ENCODE measurements around the gene PRND. TPM values are rescaled to one million over a fixed set of nuclear protein-coding genes. Genes with fewer than 3 reads are reported as not detected.
"Not testable (repeated sequence)": the region's sequence is repeated elsewhere in the genome, so short reads cannot be mapped to it uniquely, and the experiment has no call there.

PRND gene
- total RNA-seq, 1 experiment from 2014 or later = 0.04 TPM

GRCh38 chr20:4772132-4772531 lies 50.4 kb downstream of the PRND start:
- Histone ChIP-seq H3K4me2 (ENCODE audit: insufficient read depth, insufficient read length, low read length) (no peak overlapping the region), H3K23ac (ENCODE audit: insufficient read length, low read depth, low read length) (no peak overlapping the region), H2BK15ac (ENCODE audit: low read depth, low read length) (no peak overlapping the region), H2BK120ac (ENCODE audit: low read depth, low read length, poor library complexity, severe bottlenecking) (no peak overlapping the region), H3K23me2 (ENCODE audit: insufficient read length, low read depth, low read length, poor library complexity, severe bottlenecking) (no peaks in the 10 kb centered on the region), H3K79me2 (ENCODE audit: insufficient read depth, low read length) (no peaks in the 10 kb centered on the region), H3K27ac (ENCODE audit: insufficient read length, low read depth, low read length) (no peak overlapping the region), H4K5ac (ENCODE audit: insufficient read length, low read depth, low read length) (no peak overlapping the region), H3K56ac (ENCODE audit: insufficient read length, low read depth, low read length) (no peak overlapping the region), H3K27me3 (ENCODE audit: insufficient read depth, low read length) (no peaks in the 10 kb centered on the region), H2AK5ac (ENCODE audit: insufficient read length, low read length) (no peak overlapping the region), H2BK12ac (ENCODE audit: insufficient read length, low read depth, low read length) (no peak overlapping the region), H4K91ac (ENCODE audit: insufficient read length, low read depth, low read length) (no peak overlapping the region), H3K9me3 (ENCODE audit: control insufficient read depth, low read depth, low read length) (peaks cover 11% of the 10 kb centered on the region), H2BK5ac (ENCODE audit: insufficient read length, low read length) (no peak overlapping the region), H3T11ph (ENCODE audit: low read length) (no peak overlapping the region), H3K18ac (ENCODE audit: insufficient read length, low read depth, low read length) (no peak overlapping the region), H4K8ac (replicated peaks; ENCODE audit: insufficient read length, low read depth, low read length) (no peak overlapping the region), H3K79me1 (ENCODE audit: insufficient read depth, low read depth, low read length, poor library complexity, severe bottlenecking) (no peaks in the 10 kb centered on the region), H2AFZ (ENCODE audit: low read length) (no peak overlapping the region), H2BK20ac (ENCODE audit: low read depth, low read length, poor library complexity, severe bottlenecking) (no peak overlapping the region), H3K9ac (ENCODE audit: extremely low read depth, insufficient read length, low read length) (no peak overlapping the region), H3K4me1 (ENCODE audit: insufficient read depth, low read length) (no peaks in the 10 kb centered on the region), H3K14ac (ENCODE audit: insufficient read depth, low read length) (no peak overlapping the region), H4K20me1 (ENCODE audit: control insufficient read depth, insufficient read depth, insufficient read length) (no peaks in the 10 kb centered on the region), H3K4ac (ENCODE audit: low read depth, low read length) (no peak overlapping the region)
- Mint-ChIP-seq H3K27ac (no peak overlapping the region; a peak in 1 of 7 replicates), H3K9me3 (peaks cover 18 to 21% of the 10 kb centered on the region in 2 experiments), H3K27me3 (ENCODE audit: low read depth) (peaks cover 1% of the 10 kb centered on the region; the same call in 1 of the 2 replicates), H3K4me3 (no peak overlapping the region), H3K4me1 (no peaks in the 10 kb centered on the region), H3K36me3 (ENCODE audit: insufficient read depth in 1 of 3, low read depth in 3 of 3) (peaks cover 0 to 17% (median 6%) of the 10 kb centered on the region in 3 experiments; a peak in 6 of 7 replicates)
- TF ChIP-seq CTCF (conservative IDR thresholded peaks at IDR 0.05) = no peak
- WGBS (ENCODE audit: extremely low coverage, insufficient read length, low lambda C conversion rate) = no CpG with 5 or more reads among the region's 3 CpGs
- no peak for DNase-seq

- not testable (repeated sequence) for H4K8ac ChIP-seq (replicated peaks; ENCODE audit: insufficient read length, low read depth, low read length); H3K79me1 ChIP-seq (ENCODE audit: insufficient read depth, low read depth, low read length, poor library complexity, severe bottlenecking); H2BK120ac ChIP-seq (ENCODE audit: low read depth, low read length, poor library complexity, severe bottlenecking); H2BK20ac ChIP-seq (ENCODE audit: low read depth, low read length, poor library complexity, severe bottlenecking); H2BK5ac ChIP-seq (ENCODE audit: insufficient read length, low read length); H3K4ac ChIP-seq (ENCODE audit: low read depth, low read length); H3K27me3 Mint-ChIP-seq (ENCODE audit: low read depth); H2AK5ac ChIP-seq (ENCODE audit: insufficient read length, low read length); H3K23ac ChIP-seq (ENCODE audit: insufficient read length, low read depth, low read length); H3K27ac ChIP-seq (ENCODE audit: insufficient read length, low read depth, low read length); DNase-seq; H3K56ac ChIP-seq (ENCODE audit: insufficient read length, low read depth, low read length); H3K27me3 ChIP-seq (ENCODE audit: insufficient read depth, low read length); H2BK12ac ChIP-seq (ENCODE audit: insufficient read length, low read depth, low read length); H3K23me2 ChIP-seq (ENCODE audit: insufficient read length, low read depth, low read length, poor library complexity, severe bottlenecking); H3K4me1 ChIP-seq (ENCODE audit: insufficient read depth, low read length); H3K18ac ChIP-seq (ENCODE audit: insufficient read length, low read depth, low read length); H2BK15ac ChIP-seq (ENCODE audit: low read depth, low read length); H3K14ac ChIP-seq (ENCODE audit: insufficient read depth, low read length); H4K20me1 ChIP-seq (ENCODE audit: control insufficient read depth, insufficient read depth, insufficient read length); H3K4me2 ChIP-seq (ENCODE audit: insufficient read depth, insufficient read length, low read length); H3K79me2 ChIP-seq (ENCODE audit: insufficient read depth, low read length); H3K27ac Mint-ChIP-seq; H4K91ac ChIP-seq (ENCODE audit: insufficient read length, low read depth, low read length); H4K5ac ChIP-seq (ENCODE audit: insufficient read length, low read depth, low read length); H3K4me1 Mint-ChIP-seq; H2AFZ ChIP-seq (ENCODE audit: low read length); H3K4me3 Mint-ChIP-seq; H3T11ph ChIP-seq (ENCODE audit: low read length); H3K9ac ChIP-seq (ENCODE audit: extremely low read depth, insufficient read length, low read length)
- no CpG with 5 or more reads among the region's 5 CpGs for WGBS (ENCODE audit: extremely low coverage, insufficient read length, low lambda C conversion rate)
- peaks cover 11% of the 10 kb centered on the region for H3K9me3 ChIP-seq (ENCODE audit: control insufficient read depth, low read depth, low read length)
- H3K36me3 Mint-ChIP-seq (ENCODE audit: insufficient read depth in 1 of 3, low read depth in 3 of 3) = peaks cover 0 to 17% (median 6%) of the 10 kb centered on the region in 3 experiments; a peak in 6 of 7 replicates
- H3K9me3 Mint-ChIP-seq = peaks cover 18 to 21% of the 10 kb centered on the region in 2 experiments
Observed at GRCh38 chr20:4773014-4773413, 51.3 kb downstream of the PRND start.
